Measurements from ENCODE around the gene CFD.

DNA sequence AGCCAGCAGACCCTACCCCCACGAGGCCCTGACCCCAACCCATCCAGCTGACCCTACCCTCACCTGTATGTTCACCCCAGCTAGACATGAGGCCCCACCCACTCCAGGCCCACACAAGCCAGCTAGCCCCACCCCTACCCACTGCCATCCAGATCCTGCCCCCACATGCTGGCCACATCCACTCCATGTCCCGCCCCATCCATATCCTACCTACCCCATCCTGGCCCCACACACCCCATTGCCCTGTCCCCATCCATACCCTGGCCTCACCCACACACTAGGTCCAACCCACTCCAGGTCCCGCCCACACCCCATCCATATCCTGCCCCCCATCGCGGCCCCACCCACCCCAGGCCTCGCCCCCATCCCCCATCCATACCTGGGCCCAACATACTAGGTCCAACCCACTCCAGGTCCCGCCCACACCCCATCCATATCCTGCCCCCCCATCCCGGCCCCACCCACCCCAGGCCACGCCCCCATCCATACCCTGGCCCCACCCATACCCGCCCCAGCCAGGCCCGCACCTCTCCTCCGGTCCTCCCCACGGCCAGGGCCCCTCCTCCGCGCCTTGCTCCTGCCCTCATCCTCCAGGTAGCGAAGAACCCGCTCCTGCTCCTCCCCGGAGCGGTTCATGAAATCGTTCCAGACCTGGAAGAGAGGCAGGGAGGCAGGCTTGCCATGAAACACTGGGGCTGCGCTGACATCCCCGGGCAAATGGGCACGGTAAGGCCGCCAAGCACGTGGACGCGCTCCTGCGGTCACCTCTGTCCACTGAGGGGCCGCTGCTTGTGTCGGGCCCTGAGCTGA, 41.0 kb downstream of the CFD start:
- TF ChIP-seq, protein P1, sequence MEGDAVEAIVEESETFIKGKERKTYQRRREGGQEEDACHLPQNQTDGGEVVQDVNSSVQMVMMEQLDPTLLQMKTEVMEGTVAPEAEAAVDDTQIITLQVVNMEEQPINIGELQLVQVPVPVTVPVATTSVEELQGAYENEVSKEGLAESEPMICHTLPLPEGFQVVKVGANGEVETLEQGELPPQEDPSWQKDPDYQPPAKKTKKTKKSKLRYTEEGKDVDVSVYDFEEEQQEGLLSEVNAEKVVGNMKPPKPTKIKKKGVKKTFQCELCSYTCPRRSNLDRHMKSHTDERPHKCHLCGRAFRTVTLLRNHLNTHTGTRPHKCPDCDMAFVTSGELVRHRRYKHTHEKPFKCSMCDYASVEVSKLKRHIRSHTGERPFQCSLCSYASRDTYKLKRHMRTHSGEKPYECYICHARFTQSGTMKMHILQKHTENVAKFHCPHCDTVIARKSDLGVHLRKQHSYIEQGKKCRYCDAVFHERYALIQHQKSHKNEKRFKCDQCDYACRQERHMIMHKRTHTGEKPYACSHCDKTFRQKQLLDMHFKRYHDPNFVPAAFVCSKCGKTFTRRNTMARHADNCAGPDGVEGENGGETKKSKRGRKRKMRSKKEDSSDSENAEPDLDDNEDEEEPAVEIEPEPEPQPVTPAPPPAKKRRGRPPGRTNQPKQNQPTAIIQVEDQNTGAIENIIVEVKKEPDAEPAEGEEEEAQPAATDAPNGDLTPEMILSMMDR (conservative IDR thresholded peaks at IDR 0.05) = no peak
- no peak for TF ChIP-seq EZH2 (IDR thresholded peaks at IDR 0.05; ENCODE audit: low read depth)
